SK-N-MC (cell line): ENCODE data around the gene XXYLT1.

Source experiments
- EZH2 ChIP-seq: fragments of 200-600 bp; sonication (generic); IDR thresholded peaks from one replicate; pipeline ENCODE4 v1.6.1; 2017; ENCODE audit warnings: antibody characterized with exemption
- POLR2AphosphoS5 ChIP-seq: IDR thresholded peaks from 2 replicates; pipeline ENCODE4 v1.6.1; 2012; ENCODE audit warnings: mild to moderate bottlenecking, low read depth, low read length, borderline replicate concordance

DNA sequence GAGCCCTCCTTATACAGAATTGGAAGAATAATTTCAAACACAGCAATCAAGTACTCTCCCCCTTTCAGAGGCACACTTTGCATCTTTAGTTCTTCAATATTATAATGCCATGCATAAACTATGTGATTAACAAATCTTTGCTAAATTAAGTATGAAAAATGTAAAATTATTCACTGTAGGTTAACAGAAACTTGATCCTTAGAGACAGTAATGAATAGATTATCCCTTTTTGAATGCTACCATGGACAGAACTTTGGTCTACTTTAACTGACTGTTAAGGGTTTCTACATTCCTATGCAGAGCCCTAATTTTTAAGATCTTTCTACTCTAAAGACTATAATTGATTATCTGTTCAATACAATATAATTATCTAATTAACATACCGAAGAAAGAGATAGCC is 25.7 kb upstream of the XXYLT1 start:
- TF ChIP-seq POLR2AphosphoS5 (no peak), EZH2 (no peak)
